Adipocyte (in vitro differentiated cells): ENCODE measurements around the gene RPL38.

Experiments
- DNase-seq: peaks from one replicate; pipeline ENCODE4 v3.0.0-alpha.2; 2015; ENCODE audit warnings: low read depth
- H3K27me3 ChIP-seq: replicated peaks from 2 replicates; pipeline ENCODE4 v1.7.0; 2013; ENCODE audit warnings: mild to moderate bottlenecking, low read length, moderate library complexity; ENCODE audit not compliant: control insufficient read depth, insufficient read depth
- H3K36me3 ChIP-seq: 2 replicates; pipeline ENCODE4 v1.7.0; 2013; ENCODE audit warnings: low read length, mild to moderate bottlenecking, moderate library complexity; ENCODE audit not compliant: control insufficient read depth, insufficient read depth, severe bottlenecking
- H3K4me1 ChIP-seq: 2 replicates; pipeline ENCODE4 v1.7.0; 2013; ENCODE audit warnings: mild to moderate bottlenecking, low read length, moderate library complexity; ENCODE audit not compliant: control insufficient read depth, insufficient read depth
- H3K4me3 ChIP-seq: 2 replicates; pipeline ENCODE4 v1.7.0; 2013; ENCODE audit warnings: mild to moderate bottlenecking, low read length, moderate library complexity
- H3K9ac ChIP-seq: 2 replicates; pipeline ENCODE4 v1.7.0; 2013; ENCODE audit warnings: mild to moderate bottlenecking, low read length, moderate library complexity
- H3K9me3 ChIP-seq: 2 replicates; pipeline ENCODE4 v1.7.0; 2013; ENCODE audit warnings: mild to moderate bottlenecking, low read length, moderate library complexity; ENCODE audit not compliant: control insufficient read depth

RPL38 gene

GRCh38 chr17:74164446-74165045, 38.9 kb upstream of the RPL38 start:
- H3K36me3 ChIP-seq = no peaks in the 10 kb centered on the region
- H3K9me3 ChIP-seq = peaks cover 3% of the 10 kb centered on the region
- no peak overlapping the region for H3K9ac ChIP-seq
- no peak overlapping the region for H3K4me3 ChIP-seq
- DNase-seq = no peak
- H3K4me1 ChIP-seq = no peaks in the 10 kb centered on the region
- peaks cover 52% of the 10 kb centered on the region for H3K27me3 ChIP-seq

- Histone ChIP-seq H3K27me3 (peaks cover 53% of the 10 kb centered on the region), H3K4me1 (no peaks in the 10 kb centered on the region), H3K9me3 (peaks cover 3% of the 10 kb centered on the region), H3K36me3 (no peaks in the 10 kb centered on the region), H3K4me3 (no peak overlapping the region), H3K9ac (no peak overlapping the region)
- no peak for DNase-seq
These were observed 37.6 kb upstream of the RPL38 start for GRCh38 chr17:74165797-74166365.

- H3K9ac ChIP-seq = no peak overlapping the region
These were observed 32.6 kb upstream of the RPL38 start for GRCh38 chr17:74170924-74171323.

GRCh38 chr17:74172700-74173099, 30.8 kb upstream of the RPL38 start:
- Histone ChIP-seq H3K36me3 (no peaks in the 10 kb centered on the region), H3K9me3 (no peaks in the 10 kb centered on the region), H3K4me1 (no peaks in the 10 kb centered on the region), H3K9ac (no peak overlapping the region), H3K27me3 (peaks cover 49% of the 10 kb centered on the region), H3K4me3 (no peak overlapping the region)
- DNase-seq = no peak

More at GRCh38 chr17:74170924-74171323, 32.6 kb upstream of the RPL38 start:
- H3K4me3 ChIP-seq = no peak overlapping the region
- peaks cover 3% of the 10 kb centered on the region for H3K9me3 ChIP-seq
- no peaks in the 10 kb centered on the region for H3K4me1 ChIP-seq
- H3K36me3 ChIP-seq = no peaks in the 10 kb centered on the region
- DNase-seq = no peak
- peaks cover 59% of the 10 kb centered on the region for H3K27me3 ChIP-seq

- no peaks in the 10 kb centered on the region for H3K9me3 ChIP-seq
- H3K4me3 ChIP-seq = no peak overlapping the region
- DNase-seq = peak; percentile 75
- peaks cover 56% of the 10 kb centered on the region for H3K27me3 ChIP-seq
- no peaks in the 10 kb centered on the region for H3K36me3 ChIP-seq
- H3K9ac ChIP-seq = no peak overlapping the region
- no peaks in the 10 kb centered on the region for H3K4me1 ChIP-seq
These were observed 26.9 kb upstream of the RPL38 start for GRCh38 chr17:74176546-74177001.

GRCh38 chr17:74177018-74177450, 26.4 kb upstream of the RPL38 start:
- Histone ChIP-seq H3K27me3 (peaks cover 61% of the 10 kb centered on the region), H3K36me3 (no peaks in the 10 kb centered on the region), H3K4me3 (no peak overlapping the region), H3K4me1 (no peaks in the 10 kb centered on the region), H3K9ac (no peak overlapping the region), H3K9me3 (no peaks in the 10 kb centered on the region)
- no peak for DNase-seq

- no peaks in the 10 kb centered on the region for H3K9me3 ChIP-seq
- DNase-seq = no peak
- H3K4me1 ChIP-seq = no peaks in the 10 kb centered on the region
- no peak overlapping the region for H3K9ac ChIP-seq
- H3K4me3 ChIP-seq = no peak overlapping the region
- H3K36me3 ChIP-seq = no peaks in the 10 kb centered on the region
- peaks cover 56% of the 10 kb centered on the region for H3K27me3 ChIP-seq
These were observed 23.9 kb upstream of the RPL38 start for GRCh38 chr17:74179576-74179975.

GRCh38 chr17:74180336-74180735, 23.1 kb upstream of the RPL38 start:
- H3K27me3 ChIP-seq = peaks cover 49% of the 10 kb centered on the region
- no peaks in the 10 kb centered on the region for H3K4me1 ChIP-seq
- no peak overlapping the region for H3K4me3 ChIP-seq
- no peak for DNase-seq
- no peak overlapping the region for H3K9ac ChIP-seq
- no peaks in the 10 kb centered on the region for H3K36me3 ChIP-seq
- no peaks in the 10 kb centered on the region for H3K9me3 ChIP-seq

- Histone ChIP-seq H3K4me3 (no peak overlapping the region), H3K27me3 (peaks cover 51% of the 10 kb centered on the region), H3K9me3 (no peaks in the 10 kb centered on the region), H3K4me1 (no peaks in the 10 kb centered on the region), H3K9ac (no peak overlapping the region), H3K36me3 (no peaks in the 10 kb centered on the region)
- no peak for DNase-seq
These were observed 22.1 kb upstream of the RPL38 start for GRCh38 chr17:74181341-74181740.

- Histone ChIP-seq H3K9me3 (no peaks in the 10 kb centered on the region), H3K9ac (no peak overlapping the region), H3K4me1 (no peaks in the 10 kb centered on the region), H3K27me3 (peaks cover 57% of the 10 kb centered on the region), H3K36me3 (no peaks in the 10 kb centered on the region), H3K4me3 (no peak overlapping the region)
- no peak for DNase-seq
These were observed 21.3 kb upstream of the RPL38 start for GRCh38 chr17:74182041-74182723.

- no peaks in the 10 kb centered on the region for H3K4me1 ChIP-seq
- no peak for DNase-seq
- no peaks in the 10 kb centered on the region for H3K9me3 ChIP-seq
- H3K4me3 ChIP-seq = no peak overlapping the region
- no peaks in the 10 kb centered on the region for H3K36me3 ChIP-seq
- peaks cover 65% of the 10 kb centered on the region for H3K27me3 ChIP-seq
- H3K9ac ChIP-seq = no peak overlapping the region
These were observed 20.1 kb upstream of the RPL38 start for GRCh38 chr17:74183411-74183810.
